Measurements from ENCODE around the gene ZBTB8A.
"Not testable (repeated sequence)": the region's sequence is repeated elsewhere in the genome, so short reads cannot be mapped to it uniquely, and the experiment has no call there.

Gene ZBTB8A

GRCh38 chr1:32619701-32620485, 80.7 kb downstream of the ZBTB8A start:
- DNase-seq (ENCODE audit: low read depth), result no peak

DNA sequence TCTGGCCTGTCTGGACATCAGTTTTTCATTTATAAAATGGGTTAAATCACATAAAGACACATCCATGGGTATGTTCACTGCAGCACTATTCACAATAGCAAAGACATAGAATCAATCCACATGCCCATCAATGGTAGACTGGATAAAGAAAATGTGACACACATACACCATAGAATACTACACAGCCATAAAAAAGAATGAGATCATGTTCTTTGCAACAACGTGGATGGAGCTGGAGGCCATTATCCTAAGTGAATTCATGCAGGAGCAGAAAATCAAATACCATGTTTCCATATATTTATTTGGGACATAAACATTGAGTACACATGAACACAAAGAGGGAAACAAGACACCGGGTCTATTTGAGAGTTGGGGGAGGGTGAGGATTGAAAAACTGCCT, 83.0 kb downstream of the ZBTB8A start:
- DNase-seq (ENCODE audit: low read depth), result no peak

DNA sequence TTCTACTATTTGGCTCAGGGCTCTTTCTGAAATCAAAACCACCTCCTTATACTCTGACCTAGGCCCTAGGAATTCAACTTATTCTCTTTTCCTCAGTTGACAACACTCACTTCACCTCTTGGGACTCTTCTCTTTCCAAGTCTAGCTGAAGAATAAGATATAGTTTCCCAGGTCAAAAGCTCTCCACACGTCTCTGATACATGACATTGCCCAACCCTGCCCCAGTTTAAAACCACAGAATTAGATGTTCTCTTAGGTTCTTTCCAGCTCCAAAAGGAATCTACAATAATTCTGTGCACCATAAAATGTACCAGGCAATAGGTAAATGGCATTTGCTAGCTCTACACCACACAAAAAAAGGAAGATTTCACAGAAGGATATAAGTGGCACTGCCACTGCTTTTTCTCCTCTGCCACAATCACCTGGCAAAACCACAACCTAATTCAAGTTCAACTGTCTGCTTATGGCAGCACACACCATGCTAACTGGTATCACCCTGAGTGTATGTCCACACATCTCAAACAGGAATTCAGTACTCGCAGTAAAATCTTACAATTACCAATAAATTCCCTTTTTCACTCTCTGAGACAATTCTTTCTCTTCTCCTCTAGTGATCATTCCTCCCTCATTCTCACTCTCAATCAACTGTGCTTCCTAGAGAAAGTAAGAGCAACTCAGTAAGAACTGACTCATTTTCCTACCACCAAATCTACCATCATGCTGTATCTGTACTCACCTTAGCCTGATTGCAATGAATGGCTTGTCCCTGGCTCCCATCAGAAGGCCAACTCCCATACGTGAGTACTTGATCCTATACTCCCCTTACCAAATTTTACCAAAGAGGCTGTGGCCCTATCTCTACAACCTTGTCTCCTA, 83.8 kb downstream of the ZBTB8A start:
- no peak for DNase-seq (ENCODE audit: low read depth)

DNA sequence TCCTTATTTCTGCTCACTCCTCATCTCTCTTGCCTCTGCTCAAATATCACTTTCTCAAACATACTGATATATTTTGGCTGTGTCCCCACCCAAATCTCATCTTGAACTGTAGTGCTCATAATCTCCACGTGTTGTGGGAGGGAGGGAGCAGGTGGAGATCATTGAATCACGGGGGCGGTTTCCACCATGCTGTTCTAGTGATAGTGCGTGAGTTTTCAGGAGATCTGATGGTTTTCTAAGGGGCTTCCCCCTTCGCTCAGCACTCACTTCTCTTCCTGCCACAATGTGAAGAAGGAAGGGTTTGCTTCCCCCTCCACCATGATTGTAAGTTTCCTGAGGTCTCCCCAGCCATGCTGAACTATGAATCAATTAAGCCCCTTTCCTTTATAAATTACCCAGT, 84.5 kb downstream of the ZBTB8A start:
- no peak for DNase-seq (ENCODE audit: low read depth)

- DNase-seq (ENCODE audit: low read depth), result no peak
Measured at GRCh38 chr1:32626176-32626575, 86.9 kb downstream of the ZBTB8A start.

DNA sequence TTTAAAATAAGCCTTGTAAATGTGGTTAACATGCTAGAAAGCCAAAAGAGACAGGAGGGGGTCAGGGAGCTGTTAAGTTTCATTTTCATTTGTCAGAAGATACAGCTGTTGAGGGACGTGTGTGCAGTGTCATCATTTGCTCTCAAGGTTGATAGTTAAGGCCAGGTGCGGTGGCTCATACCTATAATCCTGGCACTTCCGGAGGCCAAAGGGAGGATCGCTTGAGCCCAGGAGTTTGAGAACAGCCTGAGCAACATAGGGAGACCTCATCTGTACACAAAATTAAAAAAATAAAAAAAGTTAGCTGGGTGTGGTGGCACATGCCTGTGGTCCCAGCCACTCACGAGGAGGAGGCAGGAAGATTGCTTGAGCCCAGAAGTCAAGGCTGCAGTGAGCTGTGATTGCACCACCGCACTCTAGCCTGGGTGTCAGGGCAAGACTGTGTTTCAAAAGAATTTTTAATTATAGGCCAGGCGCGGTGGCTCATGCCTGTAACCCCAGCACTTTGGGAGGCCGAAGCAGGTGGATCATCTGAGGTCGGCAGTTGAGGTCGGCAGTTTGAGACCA, 88.5 kb downstream of the ZBTB8A start:
- no peak for DNase-seq (ENCODE audit: low read depth)

GRCh38 chr1:32630173-32630572, 90.9 kb downstream of the ZBTB8A start:
- not testable (repeated sequence) for DNase-seq (ENCODE audit: low read depth)

GRCh38 chr1:32632829-32633228, 93.6 kb downstream of the ZBTB8A start:
- no peak for DNase-seq (ENCODE audit: low read depth)

- DNase-seq (ENCODE audit: low read depth), result no peak
Measured at GRCh38 chr1:32635508-32636277, 96.5 kb downstream of the ZBTB8A start.

GRCh38 chr1:32636914-32637645, 97.9 kb downstream of the ZBTB8A start:
- no peak for DNase-seq (ENCODE audit: low read depth)

GRCh38 chr1:32639489-32640075, 100.4 kb downstream of the ZBTB8A start:
- no peak for DNase-seq (ENCODE audit: low read depth)

- DNase-seq (ENCODE audit: low read depth), result not testable (repeated sequence)
Measured at GRCh38 chr1:32642292-32642827, 103.1 kb downstream of the ZBTB8A start.

DNA sequence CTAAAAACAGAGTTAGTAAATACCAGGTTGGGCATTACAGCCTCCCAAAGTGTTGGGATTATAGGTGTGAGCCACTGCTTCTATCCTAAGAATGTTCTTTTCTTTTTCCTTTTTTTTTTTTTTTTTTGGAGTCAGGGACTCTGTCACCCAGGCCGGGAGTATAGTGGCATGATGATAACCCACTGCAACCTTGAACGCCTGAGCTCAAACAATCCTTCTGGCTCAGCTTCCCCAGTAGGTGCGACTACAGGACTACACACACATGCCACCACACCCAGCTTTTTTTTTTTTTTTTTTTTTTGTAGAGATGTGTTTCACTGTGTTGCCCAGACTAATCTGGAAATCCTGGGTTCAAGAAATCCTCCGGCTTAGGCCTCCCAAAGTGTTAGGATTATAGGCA, 105.2 kb downstream of the ZBTB8A start:
- DNase-seq (ENCODE audit: low read depth), result no peak

DNA sequence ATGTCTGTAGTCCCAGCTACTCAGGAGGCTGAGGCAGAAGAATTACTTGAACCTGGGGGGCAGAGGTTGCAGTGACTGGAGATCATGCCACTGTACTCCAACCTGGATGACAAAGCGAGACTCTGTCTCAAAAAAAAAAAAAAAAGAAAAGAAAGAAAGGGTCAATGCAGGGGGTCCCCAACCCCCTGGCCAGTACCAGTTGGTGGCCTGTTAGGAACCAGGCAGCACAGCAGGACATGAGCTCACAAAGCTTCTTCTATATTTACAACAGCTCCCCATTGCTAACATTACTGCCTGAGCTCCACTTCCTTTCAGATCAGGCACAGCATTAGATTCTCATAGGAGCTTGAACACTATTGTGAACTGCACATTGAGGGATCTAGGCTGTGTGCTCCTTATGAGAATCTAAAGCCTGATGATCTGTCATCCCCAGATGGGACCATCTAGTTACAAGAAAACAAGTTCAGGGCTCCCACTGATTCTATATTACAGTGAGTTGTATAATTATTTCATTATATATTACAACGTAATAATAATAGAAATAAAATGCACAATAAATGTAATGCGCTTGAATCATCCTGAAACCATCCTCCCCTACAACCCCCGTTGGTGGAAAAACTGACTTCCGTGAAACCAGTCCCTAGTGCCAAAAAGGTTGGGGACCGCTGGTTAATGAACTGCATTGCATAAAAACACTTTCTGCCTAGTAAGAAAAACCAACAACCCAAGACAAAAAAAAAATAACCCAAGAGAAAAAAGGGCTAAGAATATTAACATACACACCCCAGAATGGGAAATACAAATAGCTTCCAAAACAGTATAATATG, 108.3 kb downstream of the ZBTB8A start:
- no peak for DNase-seq (ENCODE audit: low read depth)

DNA sequence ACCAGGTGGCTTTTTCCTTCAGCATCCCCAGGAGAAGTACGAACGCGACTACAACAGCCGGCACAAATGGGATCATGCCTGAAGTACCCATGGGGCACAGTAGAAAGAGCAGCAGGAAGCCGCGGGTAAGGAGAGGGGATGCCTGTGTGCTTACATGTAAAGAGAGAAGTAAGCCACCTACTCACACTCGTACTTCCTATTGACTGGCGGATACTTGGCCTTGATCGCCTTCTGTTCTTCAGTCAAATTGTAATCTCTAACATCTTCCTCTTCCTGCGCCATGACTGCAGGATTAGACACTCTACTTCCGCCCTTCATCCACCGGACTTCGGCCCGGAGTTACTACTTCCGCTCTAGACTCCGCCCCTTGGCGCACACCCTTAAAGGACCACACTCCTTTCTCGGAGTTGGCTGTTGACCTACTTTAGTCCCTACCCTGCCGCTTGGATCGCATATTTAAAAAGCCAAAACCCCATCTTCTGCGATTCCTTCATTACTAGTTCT, 111.1 kb downstream of the ZBTB8A start, which contains the start of gene ZBTB8OS:
Gene ZBTB8OS (minus strand): TSS at position 303 of the 504 bp plus-strand sequence. CDS start 21 bp downstream, at position 282.
- peak; percentile 85 for DNase-seq (ENCODE audit: low read depth)

- peak; percentile 95 for DNase-seq (ENCODE audit: low read depth)
Measured at GRCh38 chr1:32650752-32651460, 111.7 kb downstream of the ZBTB8A start, which contains the start of gene RBBP4. TSS of gene RBBP4 (plus strand) at chr1:32651208. CDS start at chr1:32651307, 99 bp downstream.

DNA sequence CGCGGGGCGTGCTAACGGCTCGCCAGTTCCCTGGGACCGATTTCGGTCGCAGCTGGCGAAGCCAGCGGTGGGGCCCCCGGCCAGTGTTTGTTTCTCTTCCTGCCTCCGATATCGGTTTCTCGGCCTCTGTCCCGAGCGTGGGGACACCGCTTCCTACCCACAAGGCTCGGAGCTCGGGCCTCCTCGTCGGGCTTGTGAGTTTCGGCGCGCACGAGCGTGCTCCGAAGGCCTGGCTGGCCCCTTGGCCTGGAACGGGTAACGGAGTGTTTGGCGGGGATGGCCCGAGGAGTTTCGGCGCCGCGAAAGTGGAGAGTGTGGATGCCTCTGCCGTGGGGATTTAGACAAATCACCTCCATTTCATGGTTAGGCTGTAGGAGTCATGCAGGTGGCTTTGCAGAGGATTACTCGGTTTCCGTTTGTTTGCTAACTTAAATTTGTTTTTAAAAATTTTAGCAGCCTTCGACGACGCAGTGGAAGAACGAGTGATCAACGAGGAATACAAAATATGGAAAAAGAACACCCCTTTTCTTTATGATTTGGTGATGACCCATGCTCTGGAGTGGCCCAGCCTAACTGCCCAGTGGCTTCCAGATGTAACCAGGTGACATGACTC, 112.3 kb downstream of the ZBTB8A start:
- no peak for DNase-seq (ENCODE audit: low read depth)

Measured in T follicular helper cell (primary cell).